ENCODE results near the gene SPATA9. TPM values are rescaled to one million over a fixed set of nuclear protein-coding genes. Genes with fewer than 3 reads are reported as not detected.

The SPATA9 gene
- total and polyA plus RNA-seq, 9 of the 15 experiments (the other 6 are each of a cell fraction or from before 2014, with no cell fraction given), result 0.16 to 5.5 (median 0.39) TPM; not detected in 3

- TF ChIP-seq POLR3A (IDR thresholded peaks at IDR 0.05; ENCODE audit: borderline replicate concordance, extremely low read depth, insufficient read depth, insufficient read length), result no peak
- TF ChIP-seq MCM2 (IDR thresholded peaks at IDR 0.05; ENCODE audit: low read depth), result no peak
- peak; percentile 86 for TF ChIP-seq ZNF395 (CRISPR knock-in tag; IDR thresholded peaks at IDR 0.05)
- TF ChIP-seq SMARCA5 (IDR thresholded peaks at IDR 0.05), result no peak
- no peak for TF ChIP-seq DACH1 (IDR thresholded peaks at IDR 0.05; ENCODE audit: partially characterized antibody)
- no peak for TF ChIP-seq PRPF4 (IDR thresholded peaks at IDR 0.05; ENCODE audit: insufficient read depth, low read depth, low read length, poor library complexity, severe bottlenecking)
- no peak for TF ChIP-seq ZNF778 (CRISPR knock-in tag; IDR thresholded peaks at IDR 0.05)
- no peak for TF ChIP-seq MXD1 (CRISPR knock-in tag; IDR thresholded peaks at IDR 0.05; ENCODE audit: borderline replicate concordance, poor library complexity, severe bottlenecking)
- TF ChIP-seq L3MBTL2 (IDR thresholded peaks at IDR 0.05), result 0 out of 2 replicates have a peak, but pooled peaks have one; percentile 19
- TF ChIP-seq, protein P1, sequence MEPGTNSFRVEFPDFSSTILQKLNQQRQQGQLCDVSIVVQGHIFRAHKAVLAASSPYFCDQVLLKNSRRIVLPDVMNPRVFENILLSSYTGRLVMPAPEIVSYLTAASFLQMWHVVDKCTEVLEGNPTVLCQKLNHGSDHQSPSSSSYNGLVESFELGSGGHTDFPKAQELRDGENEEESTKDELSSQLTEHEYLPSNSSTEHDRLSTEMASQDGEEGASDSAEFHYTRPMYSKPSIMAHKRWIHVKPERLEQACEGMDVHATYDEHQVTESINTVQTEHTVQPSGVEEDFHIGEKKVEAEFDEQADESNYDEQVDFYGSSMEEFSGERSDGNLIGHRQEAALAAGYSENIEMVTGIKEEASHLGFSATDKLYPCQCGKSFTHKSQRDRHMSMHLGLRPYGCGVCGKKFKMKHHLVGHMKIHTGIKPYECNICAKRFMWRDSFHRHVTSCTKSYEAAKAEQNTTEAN (CRISPR knock-in tag; IDR thresholded peaks at IDR 0.05), result no peak
- no peak for TF ChIP-seq TCFL5 (CRISPR knock-in tag; conservative IDR thresholded peaks at IDR 0.05)
- peak; percentile 48; the same call in 1 of the 2 replicates for TF ChIP-seq NFE2 (IDR thresholded peaks at IDR 0.05; ENCODE audit: low read depth)
- peak; percentile 50; the same call in 1 of the 2 replicates for TF ChIP-seq HCFC1 (IDR thresholded peaks at IDR 0.05; ENCODE audit: low read depth, low read length)
- no peak for TF ChIP-seq SMARCB1 (IDR thresholded peaks at IDR 0.05; ENCODE audit: insufficient read length, low read depth)
- TF ChIP-seq CREM (IDR thresholded peaks at IDR 0.05; ENCODE audit: low read depth), result peak; percentile 32; the same call in 1 of the 2 replicates
- no peak for TF ChIP-seq SETDB1 (IDR thresholded peaks at IDR 0.05; ENCODE audit: low read length)
- peak in 1 of 2 experiments; percentile 30; a peak in 1 of 3 replicates for TF ChIP-seq CBX3 (IDR thresholded peaks at IDR 0.05; ENCODE audit: borderline replicate concordance in 1 of 2, low read length in 2 of 2)
- TF ChIP-seq, protein P2, sequence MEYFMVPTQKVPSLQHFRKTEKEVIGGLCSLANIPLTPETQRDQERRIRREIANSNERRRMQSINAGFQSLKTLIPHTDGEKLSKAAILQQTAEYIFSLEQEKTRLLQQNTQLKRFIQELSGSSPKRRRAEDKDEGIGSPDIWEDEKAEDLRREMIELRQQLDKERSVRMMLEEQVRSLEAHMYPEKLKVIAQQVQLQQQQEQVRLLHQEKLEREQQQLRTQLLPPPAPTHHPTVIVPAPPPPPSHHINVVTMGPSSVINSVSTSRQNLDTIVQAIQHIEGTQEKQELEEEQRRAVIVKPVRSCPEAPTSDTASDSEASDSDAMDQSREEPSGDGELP (CRISPR knock-in tag; IDR thresholded peaks at IDR 0.05; ENCODE audit: borderline replicate concordance), result 0 out of 2 replicates have a peak, but pooled peaks have one; percentile 20
- TF ChIP-seq ATF7 (IDR thresholded peaks at IDR 0.05), result no peak
- no peak for TF ChIP-seq EWSR1 (IDR thresholded peaks at IDR 0.05; ENCODE audit: borderline replicate concordance, low read depth, partially characterized antibody)
- TF ChIP-seq ZNF75A (CRISPR knock-in tag; IDR thresholded peaks at IDR 0.05), result no peak
Measured at GRCh38 chr5:95631991-95632675, 50.7 kb downstream of the SPATA9 start (continued).
